ENCODE measurements around the gene INAVA. TPM values are rescaled to one million over a fixed set of nuclear protein-coding genes. Genes with fewer than 3 reads are reported as not detected.

Gene INAVA
- total RNA-seq, 1 experiment from 2014 or later = 36.8 TPM

DNA sequence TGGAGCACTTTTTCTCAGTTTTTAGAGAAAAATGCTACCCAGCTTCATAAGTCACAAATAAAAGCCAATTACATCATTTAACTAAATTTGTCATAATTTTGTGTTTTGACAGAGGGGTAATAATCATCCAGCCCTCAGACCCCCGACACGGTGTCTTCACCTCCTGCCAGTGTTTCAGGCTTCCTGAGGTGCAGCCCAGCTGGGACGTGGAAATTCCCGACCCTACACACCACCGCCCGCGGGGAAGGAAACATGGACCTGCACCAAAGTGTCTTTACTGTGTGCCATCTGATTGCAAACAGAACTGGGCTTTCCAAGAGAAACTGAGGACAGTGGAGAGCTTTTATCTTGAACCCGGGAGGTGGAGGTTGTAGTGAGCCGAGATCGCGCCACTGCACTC is 7.7 kb upstream of the INAVA start:
- no peak overlapping the region for H2AFZ ChIP-seq (ENCODE audit: low read length)
- H3K23me2 ChIP-seq (ENCODE audit: insufficient read length, low read depth, low read length, poor library complexity, severe bottlenecking) = peaks cover 11% of the 10 kb centered on the region
- H3K79me2 ChIP-seq (ENCODE audit: insufficient read depth, low read length) = no peaks in the 10 kb centered on the region; the same call in 1 of the 2 replicates
- no peak for DNase-seq
- no peak overlapping the region for H2BK5ac ChIP-seq (ENCODE audit: insufficient read length, low read length)
- H2AK5ac ChIP-seq (ENCODE audit: insufficient read length, low read length) = no peak overlapping the region
- H3T11ph ChIP-seq (ENCODE audit: low read length) = no peak overlapping the region
- H3K4me2 ChIP-seq (ENCODE audit: insufficient read depth, insufficient read length, low read length) = no peak overlapping the region
- no peak overlapping the region for H2BK15ac ChIP-seq (ENCODE audit: low read depth, low read length)
- H2BK20ac ChIP-seq (ENCODE audit: low read depth, low read length, poor library complexity, severe bottlenecking) = no peak overlapping the region
- H4K5ac ChIP-seq (ENCODE audit: insufficient read length, low read depth, low read length) = no peak overlapping the region
- Mint-ChIP-seq H3K4me1 (peaks cover 32 to 43% of the 10 kb centered on the region in 2 experiments), H3K9me3 (no peaks in the 10 kb centered on the region), H3K27me3 (ENCODE audit: low read depth) (no peaks in the 10 kb centered on the region; the same call in none of the 2 replicates), H3K36me3 (ENCODE audit: insufficient read depth in 1 of 3, low read depth in 3 of 3) (no peaks in the 10 kb centered on the region), H3K4me3 (no peak overlapping the region; a peak in 1 of 5 replicates), H3K27ac (no peak overlapping the region)
- H4K91ac ChIP-seq (ENCODE audit: insufficient read length, low read depth, low read length) = no peak overlapping the region
- H4K8ac ChIP-seq (replicated peaks; ENCODE audit: insufficient read length, low read depth, low read length) = no peak overlapping the region
- H2BK12ac ChIP-seq (ENCODE audit: insufficient read length, low read depth, low read length) = no peak overlapping the region
- no CpG with 5 or more reads among the region's 11 CpGs for WGBS (ENCODE audit: extremely low coverage, insufficient read length, low lambda C conversion rate)
- no peak overlapping the region for H3K27ac ChIP-seq (ENCODE audit: insufficient read length, low read depth, low read length)
- H3K14ac ChIP-seq (ENCODE audit: insufficient read depth, low read length) = no peak overlapping the region
- H3K9me3 ChIP-seq (ENCODE audit: control insufficient read depth, low read depth, low read length) = no peaks in the 10 kb centered on the region
- no peak overlapping the region for H2BK120ac ChIP-seq (ENCODE audit: low read depth, low read length, poor library complexity, severe bottlenecking)
- no peak overlapping the region for H3K56ac ChIP-seq (ENCODE audit: insufficient read length, low read depth, low read length)
- H3K4me1 ChIP-seq (ENCODE audit: insufficient read depth, low read length) = peaks cover 6% of the 10 kb centered on the region
- H3K4ac ChIP-seq (ENCODE audit: low read depth, low read length) = no peak overlapping the region
- no peak overlapping the region for H3K9ac ChIP-seq (ENCODE audit: extremely low read depth, insufficient read length, low read length)
- H3K27me3 ChIP-seq (ENCODE audit: insufficient read depth, low read length) = no peaks in the 10 kb centered on the region
- no peak overlapping the region for H3K23ac ChIP-seq (ENCODE audit: insufficient read length, low read depth, low read length)
- TF ChIP-seq, protein P1, sequence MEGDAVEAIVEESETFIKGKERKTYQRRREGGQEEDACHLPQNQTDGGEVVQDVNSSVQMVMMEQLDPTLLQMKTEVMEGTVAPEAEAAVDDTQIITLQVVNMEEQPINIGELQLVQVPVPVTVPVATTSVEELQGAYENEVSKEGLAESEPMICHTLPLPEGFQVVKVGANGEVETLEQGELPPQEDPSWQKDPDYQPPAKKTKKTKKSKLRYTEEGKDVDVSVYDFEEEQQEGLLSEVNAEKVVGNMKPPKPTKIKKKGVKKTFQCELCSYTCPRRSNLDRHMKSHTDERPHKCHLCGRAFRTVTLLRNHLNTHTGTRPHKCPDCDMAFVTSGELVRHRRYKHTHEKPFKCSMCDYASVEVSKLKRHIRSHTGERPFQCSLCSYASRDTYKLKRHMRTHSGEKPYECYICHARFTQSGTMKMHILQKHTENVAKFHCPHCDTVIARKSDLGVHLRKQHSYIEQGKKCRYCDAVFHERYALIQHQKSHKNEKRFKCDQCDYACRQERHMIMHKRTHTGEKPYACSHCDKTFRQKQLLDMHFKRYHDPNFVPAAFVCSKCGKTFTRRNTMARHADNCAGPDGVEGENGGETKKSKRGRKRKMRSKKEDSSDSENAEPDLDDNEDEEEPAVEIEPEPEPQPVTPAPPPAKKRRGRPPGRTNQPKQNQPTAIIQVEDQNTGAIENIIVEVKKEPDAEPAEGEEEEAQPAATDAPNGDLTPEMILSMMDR (conservative IDR thresholded peaks at IDR 0.05) = no peak
- no peaks in the 10 kb centered on the region for H3K79me1 ChIP-seq (ENCODE audit: insufficient read depth, low read depth, low read length, poor library complexity, severe bottlenecking)
- no peaks in the 10 kb centered on the region for H4K20me1 ChIP-seq (ENCODE audit: control insufficient read depth, insufficient read depth, insufficient read length)
- H3K18ac ChIP-seq (ENCODE audit: insufficient read length, low read depth, low read length) = no peak overlapping the region

Measured in H9 (cell line).